GM19328 (cell line): ENCODE measurements around the gene CNTNAP5.

ENCODE experiments used
- ATAC-seq: cut with Tn5 transposase; IDR thresholded peaks from one replicate; pipeline ENCODE4 v1.9.1; 2021; ENCODE audit warnings: mild to moderate bottlenecking, moderate library complexity; ENCODE audit not compliant: unreplicated experiment

Gene CNTNAP5

GRCh38 chr2:124533226-124533954, 508.3 kb downstream of the CNTNAP5 start:
- ATAC-seq, result no peak

GRCh38 chr2:124534028-124534427, 508.9 kb downstream of the CNTNAP5 start:
- ATAC-seq, result no peak

GRCh38 chr2:124535816-124536215, 510.7 kb downstream of the CNTNAP5 start:
- ATAC-seq, result no peak

- ATAC-seq, result no peak
Observed at GRCh38 chr2:124536591-124536990, 511.5 kb downstream of the CNTNAP5 start.

GRCh38 chr2:124538549-124538948, 513.5 kb downstream of the CNTNAP5 start:
- ATAC-seq, result no peak

- ATAC-seq, result no peak
Observed at GRCh38 chr2:124540805-124541204, 515.7 kb downstream of the CNTNAP5 start.

GRCh38 chr2:124542932-124543640, 518.0 kb downstream of the CNTNAP5 start:
- no peak for ATAC-seq

- no peak for ATAC-seq
Observed at GRCh38 chr2:124547700-124548099, 522.6 kb downstream of the CNTNAP5 start.

GRCh38 chr2:124558277-124558905, 533.3 kb downstream of the CNTNAP5 start:
- no peak for ATAC-seq

- no peak for ATAC-seq
Observed at GRCh38 chr2:124559236-124559635, 534.1 kb downstream of the CNTNAP5 start.

- no peak for ATAC-seq
Observed at GRCh38 chr2:124560592-124561112, 535.6 kb downstream of the CNTNAP5 start.

- no peak for ATAC-seq
Observed at GRCh38 chr2:124561486-124561885, 536.4 kb downstream of the CNTNAP5 start.

- ATAC-seq, result no peak
Observed at GRCh38 chr2:124563426-124563825, 538.3 kb downstream of the CNTNAP5 start.

- no peak for ATAC-seq
Observed at GRCh38 chr2:124566518-124566970, 541.5 kb downstream of the CNTNAP5 start.

GRCh38 chr2:124570872-124571271, 545.8 kb downstream of the CNTNAP5 start:
- ATAC-seq, result no peak

- ATAC-seq, result no peak
Observed at GRCh38 chr2:124571836-124572235, 546.7 kb downstream of the CNTNAP5 start.

- no peak for ATAC-seq
Observed at GRCh38 chr2:124572934-124573634, 548.0 kb downstream of the CNTNAP5 start.

- no peak for ATAC-seq
Observed at GRCh38 chr2:124575497-124575896, 550.4 kb downstream of the CNTNAP5 start.

- no peak for ATAC-seq
Observed at GRCh38 chr2:124580263-124580662, 555.2 kb downstream of the CNTNAP5 start.

GRCh38 chr2:124582387-124582786, 557.3 kb downstream of the CNTNAP5 start:
- ATAC-seq, result no peak

GRCh38 chr2:124584615-124585014, 559.5 kb downstream of the CNTNAP5 start:
- ATAC-seq, result no peak
